ENCODE measurements around the gene HMX1. TPM values are rescaled to one million over a fixed set of nuclear protein-coding genes. Genes with fewer than 3 reads are reported as not detected.

HMX1 gene
- total RNA-seq, result not detected

DNA sequence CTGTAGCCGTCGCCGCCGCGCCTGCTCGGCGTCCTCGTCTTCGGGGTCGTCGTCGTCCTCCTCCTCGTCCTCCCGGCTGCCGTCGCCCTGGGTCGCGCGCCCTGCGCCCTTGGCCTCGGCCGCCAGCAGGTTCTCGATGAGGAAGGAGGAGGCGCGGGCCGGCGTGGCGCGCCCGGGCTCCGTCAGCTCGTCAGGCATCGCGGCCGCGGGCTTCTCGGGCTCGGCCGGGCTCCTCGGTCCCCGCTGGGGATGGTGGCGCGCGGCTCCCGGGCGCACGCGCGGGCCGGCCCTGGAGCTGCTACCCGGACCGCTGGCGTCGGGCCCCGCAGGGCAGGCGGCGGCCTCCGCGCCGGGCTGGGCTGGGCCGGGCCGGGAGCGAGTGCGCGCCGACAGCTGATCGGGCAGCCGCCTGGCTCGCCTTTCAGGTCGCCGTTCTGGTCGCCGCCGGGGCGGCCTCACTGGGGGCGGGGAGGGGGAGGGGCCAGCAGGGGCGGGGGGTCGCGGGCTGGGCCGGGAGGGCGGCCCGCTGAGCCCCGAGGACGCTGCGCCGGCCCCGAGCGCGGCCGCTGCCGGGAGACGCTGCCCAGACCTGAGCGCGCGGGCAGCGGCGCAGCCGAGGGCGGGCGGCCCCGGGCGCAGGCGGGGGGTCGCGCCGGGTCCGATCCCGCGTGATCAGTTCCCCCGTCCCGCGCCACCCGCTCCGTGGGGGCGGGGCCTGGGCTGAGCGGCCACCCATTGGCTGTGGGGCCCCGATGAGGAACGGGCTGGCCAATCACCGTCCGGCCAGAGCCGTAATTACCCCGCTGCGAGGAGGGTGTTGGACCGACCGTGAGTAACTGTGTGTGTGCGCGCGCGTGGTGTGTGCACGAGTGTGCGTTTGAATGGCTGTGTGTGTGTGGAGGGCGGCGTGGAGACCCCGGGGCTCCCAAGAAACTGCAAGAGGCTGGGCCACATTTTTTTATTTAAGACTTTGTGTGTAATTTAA is at the start of gene HMX1:
HMX1 (minus strand) TSS at position 423 of the 985 bp plus-strand sequence; CDS start at position 198, 225 bp downstream.
- Histone ChIP-seq H3K4me1 (peaks cover 20% of the 10 kb centered on the region), H3K27ac (no peak within 1 kb of the TSS), H3K27me3 (peaks cover 100% of the 10 kb centered on the region), H3K4me3 (peak within 1 kb of the TSS; percentile 32), H3K9me3 (no peaks in the 10 kb centered on the region), H3K36me3 (no peaks in the 10 kb centered on the region)
- no peak for DNase-seq (ENCODE audit: low spot score in 2 of 2)
- TF ChIP-seq POLR2A (IDR thresholded peaks at IDR 0.05) (no peak), POLR2AphosphoS5 (IDR thresholded peaks at IDR 0.05) (no peak), EP300 (IDR thresholded peaks at IDR 0.05) (no peak)
- TF ChIP-seq, protein P1, sequence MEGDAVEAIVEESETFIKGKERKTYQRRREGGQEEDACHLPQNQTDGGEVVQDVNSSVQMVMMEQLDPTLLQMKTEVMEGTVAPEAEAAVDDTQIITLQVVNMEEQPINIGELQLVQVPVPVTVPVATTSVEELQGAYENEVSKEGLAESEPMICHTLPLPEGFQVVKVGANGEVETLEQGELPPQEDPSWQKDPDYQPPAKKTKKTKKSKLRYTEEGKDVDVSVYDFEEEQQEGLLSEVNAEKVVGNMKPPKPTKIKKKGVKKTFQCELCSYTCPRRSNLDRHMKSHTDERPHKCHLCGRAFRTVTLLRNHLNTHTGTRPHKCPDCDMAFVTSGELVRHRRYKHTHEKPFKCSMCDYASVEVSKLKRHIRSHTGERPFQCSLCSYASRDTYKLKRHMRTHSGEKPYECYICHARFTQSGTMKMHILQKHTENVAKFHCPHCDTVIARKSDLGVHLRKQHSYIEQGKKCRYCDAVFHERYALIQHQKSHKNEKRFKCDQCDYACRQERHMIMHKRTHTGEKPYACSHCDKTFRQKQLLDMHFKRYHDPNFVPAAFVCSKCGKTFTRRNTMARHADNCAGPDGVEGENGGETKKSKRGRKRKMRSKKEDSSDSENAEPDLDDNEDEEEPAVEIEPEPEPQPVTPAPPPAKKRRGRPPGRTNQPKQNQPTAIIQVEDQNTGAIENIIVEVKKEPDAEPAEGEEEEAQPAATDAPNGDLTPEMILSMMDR (IDR thresholded peaks at IDR 0.05), result no peak
- WGBS, result 6% methylated on average over 17 of the region's 134 CpGs

DNA sequence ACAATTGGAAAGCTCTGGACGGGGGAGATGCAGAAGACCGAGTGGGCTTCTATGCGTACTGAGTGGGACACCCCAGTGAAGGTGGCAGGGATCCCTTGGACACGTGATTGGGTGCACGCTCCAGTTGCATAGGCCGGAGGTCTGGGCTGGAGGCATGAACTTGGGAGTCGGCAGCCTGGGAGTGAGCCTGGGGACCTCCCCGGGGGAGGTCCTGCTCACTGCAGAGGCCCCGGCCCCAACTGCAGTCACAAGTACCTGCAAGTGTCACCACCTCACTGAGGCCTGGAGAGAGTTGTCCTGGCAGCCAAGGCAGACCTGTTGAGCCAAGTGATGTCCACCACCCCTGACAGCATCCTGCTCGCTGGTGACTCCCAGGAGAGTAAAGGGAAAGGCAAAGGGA is 49.3 kb upstream of the HMX1 start:
- peak in 1 of 2 donors; percentile 47 for DNase-seq (ENCODE audit: low spot score in 2 of 2)
- TF ChIP-seq POLR2AphosphoS5 (IDR thresholded peaks at IDR 0.05) (no peak), POLR2A (IDR thresholded peaks at IDR 0.05) (no peak), EP300 (IDR thresholded peaks at IDR 0.05) (no peak)
- TF ChIP-seq, protein P1 (IDR thresholded peaks at IDR 0.05), result no peak
- 85% methylated on average over 9 of the region's 10 CpGs for WGBS

GRCh38 chr4:8920289-8920965 is 48.8 kb upstream of the HMX1 start:
- peak; percentile 44 to 57 for DNase-seq (ENCODE audit: low spot score in 2 of 2)
- H3K27me3 ChIP-seq, result peaks cover 36% of the 10 kb centered on the region
- TF ChIP-seq, protein P1 (IDR thresholded peaks at IDR 0.05), result no peak
- TF ChIP-seq EP300 (IDR thresholded peaks at IDR 0.05), result no peak
- TF ChIP-seq POLR2A (IDR thresholded peaks at IDR 0.05), result no peak
- no peak for TF ChIP-seq POLR2AphosphoS5 (IDR thresholded peaks at IDR 0.05)
- 84% methylated on average over 14 of the region's 14 CpGs for WGBS
- H3K4me1 ChIP-seq, result peaks cover 3% of the 10 kb centered on the region
- H3K27ac ChIP-seq, result no peak overlapping the region
- peaks cover 19% of the 10 kb centered on the region for H3K9me3 ChIP-seq
- no peaks in the 10 kb centered on the region for H3K36me3 ChIP-seq
- no peak overlapping the region for H3K4me3 ChIP-seq

More for the DNA sequence above, 49.3 kb upstream of the HMX1 start:
- H3K36me3 ChIP-seq, result no peaks in the 10 kb centered on the region
- H3K4me3 ChIP-seq, result no peak overlapping the region
- peaks cover 30% of the 10 kb centered on the region for H3K27me3 ChIP-seq
- H3K27ac ChIP-seq, result no peak overlapping the region
- peaks cover 3% of the 10 kb centered on the region for H3K4me1 ChIP-seq
- H3K9me3 ChIP-seq, result peaks cover 19% of the 10 kb centered on the region

- H3K4me1 ChIP-seq, result peaks cover 3% of the 10 kb centered on the region
- peaks cover 41% of the 10 kb centered on the region for H3K27me3 ChIP-seq
- DNase-seq (ENCODE audit: low spot score in 2 of 2), result peak in 1 of 2 donors; percentile 56
- WGBS, result 58% methylated on average over 8 of the region's 16 CpGs
- TF ChIP-seq EP300 (IDR thresholded peaks at IDR 0.05), result no peak
- no peak for TF ChIP-seq POLR2A (IDR thresholded peaks at IDR 0.05)
- no peak for TF ChIP-seq POLR2AphosphoS5 (IDR thresholded peaks at IDR 0.05)
- TF ChIP-seq, protein P1 (IDR thresholded peaks at IDR 0.05), result no peak
- no peak overlapping the region for H3K4me3 ChIP-seq
- H3K27ac ChIP-seq, result no peak overlapping the region
- peaks cover 17% of the 10 kb centered on the region for H3K9me3 ChIP-seq
- no peaks in the 10 kb centered on the region for H3K36me3 ChIP-seq
Observed at GRCh38 chr4:8919651-8920288, 48.1 kb upstream of the HMX1 start.
